ENCODE measurements around the gene SMIM5.

The SMIM5 gene

DNA sequence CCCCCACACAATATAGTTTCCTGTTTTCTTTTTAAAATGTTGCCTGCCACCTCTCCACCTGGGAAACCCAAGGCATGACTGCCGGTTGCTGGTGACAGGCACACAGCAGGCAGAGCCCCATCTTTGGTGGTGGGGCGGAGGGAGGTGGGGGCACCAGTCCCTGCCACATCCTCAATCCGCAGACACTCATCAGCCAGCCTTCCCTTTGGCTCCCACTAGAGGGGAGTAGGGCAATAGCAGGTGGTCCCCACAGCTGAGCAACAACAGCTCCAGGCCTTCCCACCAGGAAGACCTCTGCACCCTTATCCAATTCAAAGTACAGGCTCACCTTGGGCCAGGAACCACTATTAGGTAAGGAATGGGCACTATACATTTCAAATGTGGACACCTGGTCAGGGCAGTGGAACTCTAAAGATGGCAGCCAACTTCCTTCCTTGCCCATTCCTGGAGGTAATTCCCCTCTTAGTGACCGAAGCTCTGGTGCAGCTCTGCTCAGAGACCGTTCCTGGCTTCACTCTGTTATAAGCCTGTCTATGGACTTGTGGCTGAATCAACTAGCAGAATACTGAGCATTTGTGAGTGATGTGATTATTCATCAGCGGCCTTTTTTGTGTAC is 19.8 kb downstream of the SMIM5 start:
- DNase-seq (ENCODE audit: low read depth in 1 of 2, low spot score in 1 of 2): peak in 1 of 2 experiments; percentile 55
- in situ Hi-C loops (cut with HindIII; ENCODE audit: low pct_unique_long_range_greater_than_20kb, low sequenced_read_pairs): no loop called here
- TF ChIP-seq JUND (IDR thresholded peaks at IDR 0.05; ENCODE audit: low read depth): no peak

DNA sequence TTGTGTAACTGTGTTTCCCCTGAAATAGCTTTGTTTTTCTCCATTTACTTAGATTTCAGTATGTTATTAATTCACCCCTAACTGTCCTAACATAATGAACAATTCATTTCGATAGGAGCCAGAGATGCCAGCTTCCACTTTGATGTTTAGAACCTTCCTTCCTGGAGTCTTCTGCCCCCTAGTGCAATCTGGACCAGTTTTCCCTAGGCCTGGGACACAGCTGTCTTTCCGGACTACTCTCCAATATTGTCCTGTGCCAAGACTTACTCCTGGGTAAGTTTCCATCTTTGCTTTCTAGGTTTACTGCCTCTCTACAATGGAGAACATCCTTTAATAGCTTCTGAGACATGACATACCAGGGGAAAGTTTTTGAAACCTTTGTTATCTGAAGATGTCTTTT is 20.9 kb downstream of the SMIM5 start:
- in situ Hi-C loops (cut with HindIII; ENCODE audit: low pct_unique_long_range_greater_than_20kb, low sequenced_read_pairs): no loop called here
- peak in 1 of 2 experiments; percentile 67 for DNase-seq (ENCODE audit: low read depth in 1 of 2, low spot score in 1 of 2)

DNA sequence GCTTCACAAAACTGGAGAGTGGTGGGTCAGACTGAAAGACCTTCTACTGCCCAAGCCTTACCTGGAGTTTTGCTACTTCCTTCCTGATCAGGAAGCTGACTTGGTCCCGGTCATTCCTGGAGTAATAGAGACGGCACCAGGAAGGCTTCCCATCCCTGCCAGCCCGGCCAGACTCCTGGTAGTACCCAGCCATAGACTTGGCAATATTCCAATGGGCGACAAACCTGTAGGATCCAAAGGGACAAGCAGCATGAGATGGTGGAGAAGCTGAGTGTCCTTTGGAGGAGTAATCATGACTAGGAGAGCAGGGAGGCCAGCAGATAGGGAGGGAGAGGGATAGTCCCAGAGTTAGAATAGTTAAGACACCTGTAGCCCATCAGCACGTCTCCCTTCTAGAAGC is 25.0 kb downstream of the SMIM5 start:
- no peak for TF ChIP-seq JUND (IDR thresholded peaks at IDR 0.05; ENCODE audit: low read depth)
- in situ Hi-C loops (cut with HindIII; ENCODE audit: low pct_unique_long_range_greater_than_20kb, low sequenced_read_pairs): no loop called here
- DNase-seq (ENCODE audit: low read depth in 1 of 2, low spot score in 1 of 2): no peak

More for the DNA sequence above, 20.9 kb downstream of the SMIM5 start:
- no peak for TF ChIP-seq JUND (IDR thresholded peaks at IDR 0.05; ENCODE audit: low read depth)

DNA sequence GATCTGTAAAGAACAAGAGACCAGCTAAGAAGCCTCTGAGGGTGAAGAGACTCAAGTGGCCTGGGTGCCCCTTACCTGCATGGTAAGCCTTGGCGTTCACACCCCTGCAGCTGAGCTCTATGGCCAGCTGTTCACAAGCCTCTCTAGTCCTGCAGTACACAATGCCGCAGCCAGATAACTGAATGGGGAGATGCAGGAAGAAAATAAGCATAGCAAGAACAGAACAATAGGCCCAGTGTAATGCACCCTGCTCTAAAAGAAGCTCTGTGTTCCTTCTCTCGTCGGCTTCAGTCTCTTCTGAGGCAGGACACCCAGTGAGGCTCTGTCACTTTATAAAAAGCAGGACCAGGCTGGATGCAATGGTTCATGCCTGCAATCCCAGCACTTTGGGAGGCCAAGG is 28.3 kb downstream of the SMIM5 start:
- TF ChIP-seq JUND (IDR thresholded peaks at IDR 0.05; ENCODE audit: low read depth): no peak
- in situ Hi-C loops (cut with HindIII; ENCODE audit: low pct_unique_long_range_greater_than_20kb, low sequenced_read_pairs): no loop called here
- no peak for DNase-seq (ENCODE audit: low read depth in 1 of 2, low spot score in 1 of 2)

DNA sequence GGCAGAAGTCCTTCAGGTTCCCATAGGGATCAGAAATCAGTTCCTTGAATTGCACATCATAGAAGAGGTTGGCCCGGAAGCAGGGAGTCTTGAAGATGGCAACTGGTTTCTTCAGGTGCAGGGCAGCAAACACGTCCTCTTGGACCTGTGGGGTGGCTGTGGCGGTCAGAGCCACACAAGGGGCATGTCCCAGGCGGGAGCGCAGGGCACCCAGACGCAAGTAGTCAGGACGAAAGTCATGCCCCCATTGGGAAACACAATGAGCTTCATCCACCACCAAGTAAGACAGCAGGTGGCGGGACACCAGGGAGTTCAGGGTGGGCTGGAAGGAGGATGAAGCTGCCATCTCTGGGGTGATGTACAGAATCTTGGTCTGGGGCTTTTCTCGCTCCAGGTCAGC is 29.3 kb downstream of the SMIM5 start:
- in situ Hi-C loops (cut with HindIII; ENCODE audit: low pct_unique_long_range_greater_than_20kb, low sequenced_read_pairs): no loop called here
- TF ChIP-seq JUND (IDR thresholded peaks at IDR 0.05; ENCODE audit: low read depth): no peak
- no peak for DNase-seq (ENCODE audit: low read depth in 1 of 2, low spot score in 1 of 2)

DNA sequence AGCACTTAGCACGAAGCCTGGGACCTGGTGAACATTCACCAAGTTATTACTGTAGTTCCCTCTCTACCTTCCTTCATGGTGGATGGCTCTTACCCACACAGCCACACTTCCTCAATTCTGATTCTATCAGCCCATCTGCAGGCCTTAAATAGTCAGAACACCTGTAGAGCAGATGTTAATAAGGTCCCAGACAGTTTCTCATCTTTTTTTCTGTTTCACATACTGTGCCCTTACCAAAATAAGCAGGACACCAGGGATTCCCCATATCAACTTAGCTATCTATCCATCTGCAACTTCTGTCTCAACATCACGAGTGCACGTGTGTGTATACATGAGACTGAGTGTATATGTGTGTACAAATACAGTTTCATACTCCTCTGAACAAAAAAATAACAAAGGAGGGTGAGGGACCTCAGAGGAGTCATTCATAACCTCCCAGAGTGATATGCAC is 30.9 kb downstream of the SMIM5 start:
- no peak for TF ChIP-seq JUND (IDR thresholded peaks at IDR 0.05; ENCODE audit: low read depth)
- in situ Hi-C loops (cut with HindIII; ENCODE audit: low pct_unique_long_range_greater_than_20kb, low sequenced_read_pairs): no loop called here
- DNase-seq (ENCODE audit: low read depth in 1 of 2, low spot score in 1 of 2): no peak

DNA sequence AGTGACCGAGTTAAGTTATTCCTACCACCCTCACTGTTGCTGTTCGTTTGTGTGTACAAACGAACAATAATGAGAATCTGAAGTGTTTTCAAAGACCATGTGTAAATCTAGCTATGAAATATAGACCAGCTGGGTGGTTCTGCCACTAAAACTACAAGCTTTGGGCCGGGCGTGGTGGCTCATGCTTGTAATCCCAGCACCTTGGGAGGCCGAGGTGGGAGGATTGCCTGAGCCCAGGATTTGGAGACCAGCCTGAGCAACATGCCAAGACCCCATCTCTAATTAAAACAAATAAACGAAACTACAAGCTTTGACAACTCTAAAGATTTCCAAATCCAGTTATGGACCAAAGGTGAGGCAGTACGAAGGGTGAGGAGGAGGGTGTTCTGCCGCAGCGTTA is 32.7 kb downstream of the SMIM5 start:
- TF ChIP-seq JUND (IDR thresholded peaks at IDR 0.05; ENCODE audit: low read depth): no peak
- in situ Hi-C loops (cut with HindIII; ENCODE audit: low pct_unique_long_range_greater_than_20kb, low sequenced_read_pairs): no loop called here
- no peak for DNase-seq (ENCODE audit: low read depth in 1 of 2, low spot score in 1 of 2)

DNA sequence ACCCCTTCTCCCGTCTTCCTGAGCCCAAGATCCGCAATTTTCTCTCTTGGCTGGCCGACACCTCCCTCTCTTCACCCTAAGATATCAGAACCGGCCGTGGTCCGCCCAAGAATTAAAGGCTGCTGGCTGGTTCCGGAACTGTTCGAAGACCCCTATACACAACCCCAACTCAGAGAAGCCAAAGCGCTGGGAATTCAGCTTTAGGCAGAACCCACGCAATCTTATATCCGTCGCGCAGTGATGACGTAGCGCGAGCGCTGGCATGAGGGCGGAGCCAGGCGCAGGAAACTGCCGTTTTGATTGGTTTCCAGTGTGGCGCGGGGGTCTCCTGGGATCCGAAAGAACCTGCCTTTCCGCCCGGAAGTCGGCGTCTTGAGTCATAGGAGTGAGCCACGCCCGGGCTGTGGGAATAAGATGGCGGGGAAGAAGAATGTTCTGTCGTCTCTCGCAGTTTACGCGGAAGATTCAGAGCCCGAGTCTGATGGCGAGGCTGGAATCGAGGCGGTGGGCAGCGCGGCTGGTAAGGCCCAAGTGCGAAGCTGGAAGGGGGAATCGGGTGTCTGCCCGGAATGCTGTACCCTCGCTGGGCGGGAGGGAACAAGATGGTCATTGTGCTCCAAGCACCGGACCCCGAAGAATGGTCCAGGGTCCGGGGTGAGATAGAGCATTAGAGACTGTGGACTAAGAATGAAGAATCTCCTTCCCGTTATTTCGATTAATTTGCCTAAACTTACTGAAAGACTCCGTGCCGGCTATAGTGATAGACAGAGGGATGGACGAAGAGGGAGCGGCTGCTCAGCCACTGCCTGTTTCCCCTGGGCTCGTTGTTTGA is 33.9 kb downstream of the SMIM5 start, which contains the start of the genes RECQL5 and SAP30BP:
Gene RECQL5, minus strand, starts transcription at position 196 of the 832 bp plus-strand sequence. CDS start 597 bp downstream, outside the sequence.
Gene SAP30BP, plus strand, starts transcription at position 380 of the 832 bp plus-strand sequence. Its CDS starts 35 bp downstream, at position 415.
- no peak for TF ChIP-seq JUND (IDR thresholded peaks at IDR 0.05; ENCODE audit: low read depth)
- DNase-seq (ENCODE audit: low read depth in 1 of 2, low spot score in 1 of 2): peak; percentile 80 to 99
- in situ Hi-C loops (cut with HindIII; ENCODE audit: low pct_unique_long_range_greater_than_20kb, low sequenced_read_pairs): no loop called here

DNA sequence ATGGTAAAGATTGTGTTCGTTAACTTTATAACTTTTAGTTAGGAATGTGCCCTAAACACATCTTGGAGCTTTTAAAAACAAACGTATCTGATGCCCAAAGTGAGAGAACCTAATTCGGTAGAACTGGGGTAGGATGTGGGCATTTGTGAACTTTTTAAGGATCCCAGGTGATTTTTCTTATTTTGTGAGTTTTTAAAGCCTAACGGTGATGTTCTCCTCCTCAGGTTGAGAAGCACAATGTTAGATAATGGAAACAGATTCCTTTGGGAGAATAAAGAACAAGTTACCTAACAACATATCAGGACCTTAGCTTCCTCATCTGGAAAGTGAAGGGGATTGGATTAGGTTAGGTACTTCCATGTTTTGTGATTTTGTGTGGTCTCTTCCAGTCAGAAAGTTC is 34.6 kb downstream of the SMIM5 start:
- DNase-seq (ENCODE audit: low read depth in 1 of 2, low spot score in 1 of 2): no peak
- no peak for TF ChIP-seq JUND (IDR thresholded peaks at IDR 0.05; ENCODE audit: low read depth)
- in situ Hi-C loops (cut with HindIII; ENCODE audit: low pct_unique_long_range_greater_than_20kb, low sequenced_read_pairs): no loop called here

DNA sequence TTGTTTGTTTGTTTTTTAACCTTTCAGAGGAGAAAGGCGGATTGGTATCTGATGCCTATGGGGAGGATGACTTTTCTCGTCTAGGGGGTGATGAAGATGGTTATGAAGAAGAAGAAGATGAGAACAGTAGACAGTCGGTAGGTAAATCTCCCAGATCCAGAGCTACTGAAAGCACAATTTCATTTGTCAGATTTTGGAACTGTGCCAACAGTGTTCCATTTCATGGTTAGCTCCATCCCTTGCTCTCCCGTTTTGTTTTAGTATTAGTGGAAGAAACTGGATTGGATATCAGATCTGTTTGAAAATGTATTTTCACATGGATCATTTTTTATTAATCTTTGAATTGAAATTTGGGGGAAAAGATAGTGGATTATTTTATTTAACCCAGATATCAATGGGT is 35.3 kb downstream of the SMIM5 start:
- no peak for DNase-seq (ENCODE audit: low read depth in 1 of 2, low spot score in 1 of 2)
- no peak for TF ChIP-seq JUND (IDR thresholded peaks at IDR 0.05; ENCODE audit: low read depth)
- in situ Hi-C loops (cut with HindIII; ENCODE audit: low pct_unique_long_range_greater_than_20kb, low sequenced_read_pairs): no loop called here

DNA sequence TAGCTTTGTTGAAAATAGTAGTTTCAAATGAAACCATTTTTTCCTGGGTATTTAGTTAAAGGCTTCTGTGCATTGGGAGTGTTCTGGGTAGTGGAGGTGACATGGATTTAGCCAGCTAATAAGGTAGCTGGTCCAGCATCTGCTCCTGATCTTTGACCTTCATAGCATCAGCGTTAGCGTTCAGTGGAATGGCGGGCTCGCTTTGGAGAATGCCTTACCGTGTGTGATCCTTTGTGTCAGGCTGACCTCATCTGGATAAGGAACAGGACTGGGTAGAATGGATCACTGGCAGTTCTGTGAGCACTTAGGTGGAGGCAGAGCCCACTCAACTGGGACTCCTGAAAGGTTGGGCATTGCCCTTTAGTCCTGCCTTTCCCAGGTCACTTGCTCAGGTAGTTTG is 37.6 kb downstream of the SMIM5 start:
- in situ Hi-C loops (cut with HindIII; ENCODE audit: low pct_unique_long_range_greater_than_20kb, low sequenced_read_pairs): no loop called here
- no peak for DNase-seq (ENCODE audit: low read depth in 1 of 2, low spot score in 1 of 2)
- TF ChIP-seq JUND (IDR thresholded peaks at IDR 0.05; ENCODE audit: low read depth): no peak

DNA sequence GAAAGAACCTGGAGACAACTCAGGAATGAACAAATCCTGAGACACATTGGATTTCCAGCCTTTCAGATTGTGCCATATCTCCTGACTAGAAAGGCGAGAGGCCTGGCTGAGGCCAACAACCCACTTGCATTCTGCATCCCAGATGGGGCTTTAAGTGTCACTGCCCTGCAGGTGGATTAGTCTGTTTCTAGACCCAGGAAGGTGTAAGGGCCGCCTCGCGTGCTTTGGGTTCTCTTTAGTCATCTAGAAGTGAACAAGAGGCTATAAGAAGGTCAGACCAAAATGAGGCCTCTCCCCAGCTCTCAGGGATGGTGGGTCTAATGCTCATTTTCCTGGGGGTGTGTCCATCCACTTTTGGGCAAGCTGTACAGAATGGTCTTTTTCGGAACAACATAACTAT is 38.8 kb downstream of the SMIM5 start:
- no peak for DNase-seq (ENCODE audit: low read depth in 1 of 2, low spot score in 1 of 2)
- no peak for TF ChIP-seq JUND (IDR thresholded peaks at IDR 0.05; ENCODE audit: low read depth)
- in situ Hi-C loops (cut with HindIII; ENCODE audit: low pct_unique_long_range_greater_than_20kb, low sequenced_read_pairs): no loop called here

DNA sequence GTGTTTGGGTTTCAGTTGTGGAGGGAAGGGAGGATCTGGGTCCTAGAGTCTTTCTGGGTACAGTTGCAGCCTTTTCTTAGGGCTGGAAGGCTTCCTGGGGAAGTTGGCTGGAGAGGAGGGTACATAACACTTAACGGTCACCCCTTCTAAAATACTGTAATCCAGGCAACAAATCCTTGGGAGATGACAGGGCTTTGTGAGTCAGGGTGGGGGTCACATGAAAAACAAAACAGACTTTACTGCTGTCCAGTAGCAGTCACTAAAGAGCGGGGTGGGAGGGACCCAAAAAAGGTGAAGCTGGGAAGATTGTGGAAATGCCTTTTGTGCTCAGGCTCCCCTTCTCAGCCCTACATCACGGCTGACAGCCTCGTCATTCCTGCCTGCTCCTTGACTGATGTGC is 40.3 kb downstream of the SMIM5 start:
- in situ Hi-C loops (cut with HindIII; ENCODE audit: low pct_unique_long_range_greater_than_20kb, low sequenced_read_pairs): no loop called here
- no peak for DNase-seq (ENCODE audit: low read depth in 1 of 2, low spot score in 1 of 2)

More for the DNA sequence above, 40.3 kb downstream of the SMIM5 start:
- no peak for TF ChIP-seq JUND (IDR thresholded peaks at IDR 0.05; ENCODE audit: low read depth)
